ENCODE results near the gene ZBTB1. TPM values are rescaled to one million over a fixed set of nuclear protein-coding genes. Genes with fewer than 3 reads are reported as not detected.

ZBTB1 gene
- total RNA-seq, 1 experiment from 2014 or later, result 26.0 TPM

DNA sequence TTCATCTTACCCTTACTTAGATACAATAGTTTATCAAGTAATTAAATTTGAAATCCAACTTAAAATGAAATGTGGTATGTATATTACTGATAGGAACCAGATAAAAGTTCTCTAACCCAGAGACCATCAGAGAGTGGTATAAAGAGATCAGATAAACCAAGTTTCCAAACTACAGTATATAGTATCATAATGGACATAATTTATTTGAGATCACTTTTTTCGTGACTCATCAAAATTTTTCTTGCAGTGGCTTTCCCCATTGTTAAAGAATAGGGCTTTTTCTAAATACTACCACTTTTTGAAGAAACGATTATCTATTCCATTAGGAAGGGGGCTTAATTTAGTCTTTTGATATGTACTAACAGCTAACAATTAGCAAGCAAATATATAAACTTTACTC lies 20.8 kb downstream of the ZBTB1 start:
- H3K9me3 ChIP-seq (ENCODE audit: low read length), result no peaks in the 10 kb centered on the region
- no peak for ATAC-seq
- intact Hi-C loops (cut with micrococcal nuclease), result no loop called here
- H3K27ac ChIP-seq (ENCODE audit: low read length), result no peak overlapping the region
- no peak overlapping the region for H2AFZ ChIP-seq (ENCODE audit: low read length)
- no peaks in the 10 kb centered on the region for H3K9me2 ChIP-seq (replicated peaks; ENCODE audit: low read length)
- no peak for DNase-seq
- no peak overlapping the region for H3K9ac ChIP-seq (ENCODE audit: low read length)
- peaks cover 33% of the 10 kb centered on the region for H3K79me2 ChIP-seq (ENCODE audit: low read length)
- no peaks in the 10 kb centered on the region for H3K27me3 ChIP-seq (ENCODE audit: low read length)
- BruUV-seq (replicated peaks), result no TSS peak
- H4K20me1 ChIP-seq (ENCODE audit: low read length), result peaks cover 22% of the 10 kb centered on the region
- H3K36me3 ChIP-seq (ENCODE audit: low read depth, low read length), result peaks cover 33% of the 10 kb centered on the region
- H3F3A ChIP-seq (ENCODE audit: low read length, unreplicated experiment), result peaks cover under 1% of the 10 kb centered on the region
- ChIA-PET POLR2A (ENCODE audit: unreplicated experiment) (no interaction called here), CTCF (no interaction called here)
- no peak overlapping the region for H3K4me2 ChIP-seq (ENCODE audit: low read length)
- TF ChIP-seq EZH2 (IDR thresholded peaks at IDR 0.05; ENCODE audit: low read length, unreplicated experiment), result no peak
- TF ChIP-seq CTCF (conservative IDR thresholded peaks at IDR 0.05; ENCODE audit: low read depth, low read length), result no peak
- TF ChIP-seq EZH2phosphoT487 (IDR thresholded peaks at IDR 0.05; ENCODE audit: borderline replicate concordance, low read length), result no peak
- no peak overlapping the region for H3K4me3 ChIP-seq (ENCODE audit: low read length)
- peaks cover 23% of the 10 kb centered on the region for H3K4me1 ChIP-seq (ENCODE audit: insufficient read depth, low read length)

DNA sequence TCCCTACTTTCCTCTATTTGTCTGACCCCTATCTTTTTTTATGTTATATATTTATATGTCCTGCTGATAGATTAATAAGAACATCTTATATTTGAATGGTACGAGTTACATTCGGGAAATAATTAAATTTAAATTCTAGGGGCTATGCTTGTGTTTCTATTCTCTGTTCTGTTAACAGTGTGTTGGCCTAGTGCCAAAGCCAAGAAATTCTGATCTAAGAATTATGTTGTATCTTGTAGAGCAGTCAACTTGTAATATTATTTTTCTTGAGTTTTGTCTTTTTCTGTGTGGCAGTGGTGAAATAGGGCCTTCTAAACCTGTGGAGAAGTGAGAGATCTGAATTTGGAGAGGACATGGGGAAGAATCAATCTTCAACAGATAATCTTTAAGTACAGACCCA lies 27.0 kb downstream of the ZBTB1 start:
- CTCF ChIA-PET, result no interaction called here
- Histone ChIP-seq H3K4me3 (ENCODE audit: low read length) (no peak overlapping the region), H2AFZ (ENCODE audit: low read length) (no peak overlapping the region), H3K27me3 (ENCODE audit: low read length) (no peaks in the 10 kb centered on the region), H3K27ac (ENCODE audit: low read length) (no peak overlapping the region), H3K9me2 (replicated peaks; ENCODE audit: low read length) (no peaks in the 10 kb centered on the region), H3K9ac (ENCODE audit: low read length) (no peak overlapping the region), H3K9me3 (ENCODE audit: low read length) (no peaks in the 10 kb centered on the region), H3K4me1 (ENCODE audit: insufficient read depth, low read length) (peaks cover 22% of the 10 kb centered on the region), H4K20me1 (ENCODE audit: low read length) (no peaks in the 10 kb centered on the region), H3K79me2 (ENCODE audit: low read length) (no peaks in the 10 kb centered on the region), H3K36me3 (ENCODE audit: low read depth, low read length) (no peaks in the 10 kb centered on the region), H3F3A (ENCODE audit: low read length, unreplicated experiment) (no peaks in the 10 kb centered on the region), H3K4me2 (ENCODE audit: low read length) (no peak overlapping the region)
- POLR2A ChIA-PET (ENCODE audit: unreplicated experiment), result interaction anchor here (0.6 kb wide), 1 partner anchor 1092 kb away, joined by 7 read pairs; no protein-coding TSS in a partner anchor
- DNase-seq, result no peak
- TF ChIP-seq CTCF (conservative IDR thresholded peaks at IDR 0.05; ENCODE audit: low read depth, low read length), result no peak
- TF ChIP-seq EZH2 (IDR thresholded peaks at IDR 0.05; ENCODE audit: low read length, unreplicated experiment), result no peak
- no peak for TF ChIP-seq EZH2phosphoT487 (IDR thresholded peaks at IDR 0.05; ENCODE audit: borderline replicate concordance, low read length)
- BruUV-seq (replicated peaks), result no TSS peak
- ATAC-seq, result no peak
- intact Hi-C loops (cut with micrococcal nuclease), result no loop called here

GRCh38 chr14:64536488-64537245 lies 32.1 kb downstream of the ZBTB1 start:
- H3K27me3 ChIP-seq (ENCODE audit: low read length), result no peaks in the 10 kb centered on the region
- no peak overlapping the region for H3K4me2 ChIP-seq (ENCODE audit: low read length)
- CTCF ChIA-PET, result interaction anchor here (0.5 to 0.6 kb wide), 2 partner anchors 27 to 198 kb away, joined by 3 to 4 read pairs; no protein-coding TSS in a partner anchor

More at GRCh38 chr14:64536488-64537245, 32.1 kb downstream of the ZBTB1 start:
- ATAC-seq, result no peak
- Histone ChIP-seq H3K9me2 (replicated peaks; ENCODE audit: low read length) (no peaks in the 10 kb centered on the region), H3K36me3 (ENCODE audit: low read depth, low read length) (no peaks in the 10 kb centered on the region), H3K9ac (ENCODE audit: low read length) (no peak overlapping the region), H3F3A (ENCODE audit: low read length, unreplicated experiment) (no peaks in the 10 kb centered on the region), H4K20me1 (ENCODE audit: low read length) (no peaks in the 10 kb centered on the region), H3K4me3 (ENCODE audit: low read length) (no peak overlapping the region), H2AFZ (ENCODE audit: low read length) (no peak overlapping the region), H3K9me3 (ENCODE audit: low read length) (no peaks in the 10 kb centered on the region), H3K4me1 (ENCODE audit: insufficient read depth, low read length) (peaks cover 21% of the 10 kb centered on the region), H3K79me2 (ENCODE audit: low read length) (no peaks in the 10 kb centered on the region), H3K27ac (ENCODE audit: low read length) (no peak overlapping the region)
- POLR2A ChIA-PET (ENCODE audit: unreplicated experiment), result no interaction called here
- no TSS peak for BruUV-seq (replicated peaks)
- DNase-seq, result no peak
- TF ChIP-seq EZH2 (IDR thresholded peaks at IDR 0.05; ENCODE audit: low read length, unreplicated experiment), result no peak
- no peak for TF ChIP-seq EZH2phosphoT487 (IDR thresholded peaks at IDR 0.05; ENCODE audit: borderline replicate concordance, low read length)
- no peak for TF ChIP-seq CTCF (conservative IDR thresholded peaks at IDR 0.05; ENCODE audit: low read depth, low read length)
- intact Hi-C loops (cut with micrococcal nuclease), result no loop called here

Data from PC-3 (cell line).